HG03280 (cell line): ENCODE data around the gene ZNHIT6.

Experiments
- ATAC-seq: cut with Tn5 transposase; IDR thresholded peaks from one replicate; pipeline ENCODE4 v1.9.1; 2021; ENCODE audit warnings: mild to moderate bottlenecking, moderate library complexity; ENCODE audit not compliant: unreplicated experiment

Gene ZNHIT6

GRCh38 chr1:85623061-85623471 lies 85.2 kb downstream of the ZNHIT6 start:
- ATAC-seq, result no peak

GRCh38 chr1:85621430-85621829 lies 86.8 kb downstream of the ZNHIT6 start:
- ATAC-seq, result no peak

GRCh38 chr1:85617633-85618100 lies 90.6 kb downstream of the ZNHIT6 start:
- no peak for ATAC-seq

DNA sequence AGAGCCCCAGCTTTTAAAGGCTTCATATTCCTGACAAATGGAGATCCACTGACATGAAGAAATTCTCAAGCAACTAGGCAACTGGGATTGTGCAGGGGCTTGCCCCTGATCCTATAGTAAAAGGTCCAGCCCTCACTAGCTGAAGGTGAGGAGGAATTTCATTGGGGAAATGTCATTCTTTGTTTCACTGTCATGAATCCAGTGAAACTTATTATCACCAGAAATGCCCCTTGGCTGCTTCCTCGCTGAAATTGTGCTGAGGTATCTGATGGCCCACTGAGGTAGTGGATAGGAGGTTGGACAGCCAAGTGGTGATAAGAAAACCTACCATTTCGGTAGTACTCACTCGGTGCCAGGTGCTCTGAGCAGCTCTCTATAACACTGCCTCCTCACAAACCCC lies 91.5 kb downstream of the ZNHIT6 start:
- ATAC-seq, result no peak

GRCh38 chr1:85616364-85616705 lies 91.9 kb downstream of the ZNHIT6 start:
- no peak for ATAC-seq

- no peak for ATAC-seq
Measured at GRCh38 chr1:85615586-85616363, 92.5 kb downstream of the ZNHIT6 start.

GRCh38 chr1:85612704-85613361 lies 95.4 kb downstream of the ZNHIT6 start:
- ATAC-seq, result no peak

DNA sequence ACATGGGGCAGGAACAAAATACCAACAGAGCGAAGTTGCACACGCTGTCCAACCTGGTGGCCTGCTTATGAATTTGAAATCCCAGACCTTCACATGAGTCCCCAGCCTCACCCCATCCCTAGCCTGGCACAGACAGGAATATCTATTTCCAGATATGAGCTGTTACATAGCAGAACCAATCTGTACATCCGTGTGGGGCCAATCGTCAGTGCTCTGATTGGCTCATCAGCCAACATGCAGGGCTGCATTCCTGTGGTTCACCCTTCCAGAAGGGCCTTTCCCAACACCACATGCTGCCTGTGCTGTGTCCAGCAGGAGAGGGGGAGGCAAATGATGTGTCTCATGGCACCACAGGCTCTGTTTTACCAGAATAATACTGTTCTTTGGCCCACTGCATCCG lies 96.4 kb downstream of the ZNHIT6 start:
- ATAC-seq, result no peak

DNA sequence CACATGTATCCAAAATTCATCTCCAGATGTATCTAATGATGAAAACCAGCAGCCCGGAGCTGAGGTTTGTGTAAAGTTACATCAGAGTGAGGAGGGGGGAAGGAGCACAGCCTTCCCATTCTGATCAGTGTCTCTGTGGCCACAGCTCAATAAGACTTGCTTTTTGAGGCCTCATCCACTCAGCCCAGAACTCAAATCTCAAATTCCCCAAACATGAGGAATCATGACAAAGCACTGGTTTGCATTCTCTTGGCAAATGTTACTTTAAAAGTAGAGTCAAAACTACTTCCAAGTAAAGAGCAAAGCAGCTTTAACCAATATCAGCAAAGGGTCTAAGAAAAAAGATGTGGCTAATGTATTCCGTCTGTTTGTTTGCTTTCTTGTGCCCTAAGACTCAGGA lies 96.8 kb downstream of the ZNHIT6 start:
- no peak for ATAC-seq

GRCh38 chr1:85609976-85610375 lies 98.3 kb downstream of the ZNHIT6 start:
- no peak for ATAC-seq

DNA sequence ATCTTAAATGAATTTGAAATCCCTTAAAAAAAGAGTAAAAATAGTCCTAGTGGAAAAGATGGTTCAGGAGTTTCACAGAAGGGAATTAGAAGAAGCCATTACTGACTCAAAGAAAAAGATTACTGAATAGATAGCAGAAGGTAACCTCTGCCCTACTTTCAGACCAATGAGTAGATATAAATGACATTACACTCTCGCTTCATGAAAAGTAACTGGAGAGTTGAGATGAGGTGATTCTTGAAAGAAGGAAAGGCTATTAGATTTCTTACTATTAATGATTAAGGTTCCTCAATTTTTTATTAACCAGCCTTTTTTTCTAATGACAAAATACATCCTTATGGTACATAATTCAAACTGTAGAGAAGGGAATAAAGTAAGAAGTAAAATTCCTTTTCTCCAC lies 99.4 kb downstream of the ZNHIT6 start:
- ATAC-seq, result no peak

- no peak for ATAC-seq
Measured at GRCh38 chr1:85607921-85608265, 100.3 kb downstream of the ZNHIT6 start.

DNA sequence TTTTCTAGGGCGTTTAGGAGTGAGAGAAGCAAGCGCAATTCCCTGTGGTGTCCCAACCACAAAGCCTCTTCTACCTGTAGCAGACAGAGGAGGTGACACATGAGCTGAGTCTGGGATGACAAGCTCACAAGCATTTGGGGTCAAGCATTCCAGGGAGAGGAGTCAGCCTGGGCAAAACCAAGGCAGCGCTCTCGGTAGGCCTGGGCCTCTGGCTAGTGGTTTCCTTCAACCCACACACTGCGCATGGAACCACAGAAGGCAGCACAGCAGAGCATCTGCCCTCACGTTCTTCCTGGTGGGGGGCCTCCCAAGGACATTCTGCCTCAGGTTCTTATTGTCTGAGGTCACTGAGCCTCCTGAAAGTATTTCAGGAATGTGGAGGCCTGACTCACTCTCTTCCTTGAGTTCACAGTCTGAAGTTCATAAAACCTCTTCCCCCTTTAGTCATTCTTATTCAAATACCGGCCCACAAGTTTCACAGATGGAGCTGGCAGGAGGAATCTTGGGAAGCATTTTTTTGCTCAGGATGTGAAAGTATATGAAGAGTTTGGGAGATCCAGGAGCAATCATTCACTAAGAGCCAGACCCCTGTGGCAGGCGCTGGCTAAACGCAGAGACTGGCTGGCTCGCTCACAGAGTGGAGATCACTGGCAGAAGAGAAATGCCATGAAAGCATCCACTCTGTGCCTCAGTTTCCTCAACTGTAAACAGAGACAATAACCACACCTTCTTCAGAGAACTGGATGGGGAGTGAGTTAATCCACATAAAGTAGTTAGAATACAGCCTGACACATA lies 100.9 kb downstream of the ZNHIT6 start:
- ATAC-seq, result no peak

GRCh38 chr1:85606414-85606800 lies 101.8 kb downstream of the ZNHIT6 start:
- ATAC-seq, result no peak

- no peak for ATAC-seq
Measured at GRCh38 chr1:85605484-85606413, 102.5 kb downstream of the ZNHIT6 start.

DNA sequence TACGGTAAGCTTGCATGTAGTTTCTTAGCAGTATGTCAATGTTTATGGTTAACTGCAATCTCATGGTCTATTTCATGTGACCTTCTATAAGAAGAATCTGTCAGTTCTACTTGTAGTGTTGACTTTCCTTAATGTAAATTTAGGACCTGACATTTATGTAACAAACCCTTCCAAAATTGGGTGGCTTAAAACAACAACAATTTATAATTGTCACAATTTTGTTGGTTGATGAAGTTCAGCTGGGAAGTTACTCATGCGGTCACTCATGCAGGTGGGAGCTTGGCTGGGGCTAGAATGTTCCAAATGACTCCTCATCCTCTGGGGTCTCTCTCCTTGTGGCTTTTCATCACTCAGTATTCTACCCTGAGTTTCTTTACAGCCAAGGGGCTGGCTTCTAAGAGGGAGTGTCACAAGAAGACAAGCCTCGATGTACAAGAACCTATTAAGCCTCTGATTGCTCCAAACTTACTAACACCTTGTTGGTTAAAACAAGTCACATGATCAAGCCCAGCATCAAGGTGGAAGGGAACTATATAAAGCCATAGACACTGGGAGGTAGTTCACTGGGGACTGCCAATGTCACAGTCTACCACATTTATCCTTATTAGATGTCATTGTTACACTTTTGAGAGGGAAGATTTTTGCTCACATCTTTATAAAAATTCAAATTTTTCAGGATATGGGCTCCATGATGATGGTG lies 103.8 kb downstream of the ZNHIT6 start:
- ATAC-seq, result no peak

DNA sequence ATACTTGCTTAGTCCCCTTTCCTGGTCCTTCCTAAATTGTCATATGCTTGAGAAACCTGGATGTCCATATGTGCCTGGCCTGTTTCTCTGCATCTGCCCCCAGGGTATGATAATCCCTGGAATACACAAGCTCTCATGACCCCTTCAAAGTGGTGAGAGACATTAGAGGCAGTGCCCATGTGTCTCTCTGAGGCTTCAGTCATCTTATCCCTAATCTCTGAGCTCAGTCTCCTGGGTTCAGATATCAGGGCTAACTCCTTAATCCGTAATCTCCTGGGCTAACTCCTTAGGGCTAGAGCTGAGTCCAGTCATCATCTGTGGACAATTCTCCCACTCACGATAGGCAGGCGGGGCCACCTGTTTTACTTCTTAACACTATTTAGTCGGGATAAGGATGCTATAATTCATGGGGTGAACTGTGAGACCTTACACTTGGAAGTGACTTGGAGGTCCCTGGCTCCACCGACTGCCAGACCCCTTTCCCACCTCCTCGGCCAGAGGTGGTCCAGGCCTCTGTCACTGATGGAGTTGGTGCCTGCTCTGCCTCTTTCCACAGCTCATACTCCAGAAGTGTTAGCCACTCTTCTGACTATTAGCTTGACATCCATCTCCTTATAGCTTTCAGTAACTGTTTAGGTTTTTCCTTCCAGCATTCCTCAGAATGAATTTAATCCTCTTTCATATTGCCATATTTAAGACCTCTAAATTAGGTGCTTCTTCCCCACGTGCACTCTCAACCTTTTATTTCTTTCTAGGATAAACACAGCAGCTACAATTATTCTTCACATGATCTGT lies 105.0 kb downstream of the ZNHIT6 start:
- no peak for ATAC-seq

DNA sequence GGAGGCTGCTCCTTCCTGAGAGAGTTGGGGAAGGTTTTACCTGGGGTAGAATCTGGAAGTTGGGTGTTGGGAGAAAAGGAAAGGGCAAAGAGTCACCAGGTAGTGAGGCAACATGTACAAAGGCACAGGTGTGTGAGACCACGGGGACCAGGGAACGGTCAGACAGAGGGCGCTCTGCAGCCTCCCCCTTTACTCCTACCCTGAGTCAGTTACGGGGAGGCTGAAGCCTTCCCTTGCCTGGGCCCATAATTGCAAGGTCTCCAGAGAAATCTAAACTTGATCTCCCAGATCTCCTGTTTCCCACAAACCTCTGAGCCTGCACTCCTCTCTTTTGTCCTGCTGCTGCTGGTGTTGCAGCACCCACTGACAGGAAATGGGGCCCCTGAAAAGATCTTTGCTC lies 105.7 kb downstream of the ZNHIT6 start:
- no peak for ATAC-seq

GRCh38 chr1:85601901-85602300 lies 106.3 kb downstream of the ZNHIT6 start:
- ATAC-seq, result no peak
